Progenitor cell of endocrine pancreas (in vitro differentiated cells): Measurements from ENCODE around the gene TMEM54. TPM values are rescaled to one million over a fixed set of nuclear protein-coding genes. Genes with fewer than 3 reads are reported as not detected.

Experiments
- DNase-seq: peaks from one replicate; pipeline ENCODE4 v3.0.0; 2021; ENCODE audit warnings: low spot score; ENCODE audit not compliant: unreplicated experiment
- H3K27ac Mint-ChIP-seq: 2 replicates; pipeline ENCODE4 v1.8.0; 2021; ENCODE audit warnings: mild to moderate bottlenecking, moderate library complexity, mixed read lengths
- H3K27me3 Mint-ChIP-seq: 2 replicates; pipeline ENCODE4 v1.8.0; 2021; ENCODE audit warnings: mixed read lengths
- H3K36me3 Mint-ChIP-seq: 2 replicates; pipeline ENCODE4 v1.8.0; 2022; ENCODE audit warnings: mixed read lengths; ENCODE audit not compliant: insufficient read depth
- H3K4me1 Mint-ChIP-seq: 2 replicates; pipeline ENCODE4 v1.8.0; 2021; ENCODE audit warnings: low read depth, mixed read lengths
- H3K4me3 Mint-ChIP-seq: 2 replicates; pipeline ENCODE4 v1.8.0; 2021; ENCODE audit warnings: low read depth, mild to moderate bottlenecking, moderate library complexity, mixed read lengths
- H3K9me3 Mint-ChIP-seq: 2 replicates; pipeline ENCODE4 v1.8.0; 2021; ENCODE audit warnings: low read depth, mixed read lengths
- total RNA-seq: library from RNA; stranded (reverse); gene quantifications from 2 replicates; pipeline ENCODE4 v1.2.1, GENCODE V29; 2021
- TF ChIP-seq, protein P1 (sequence below): fragments of 200-600 bp; sonication (generic); IDR thresholded peaks from one replicate; pipeline ENCODE4 v1.5.0; 2021; ENCODE audit warnings: antibody characterized with exemption, mild to moderate bottlenecking; ENCODE audit not compliant: unreplicated experiment

TMEM54 gene
- total RNA-seq, 1 donor from 2014 or later, result 27.0 TPM

DNA sequence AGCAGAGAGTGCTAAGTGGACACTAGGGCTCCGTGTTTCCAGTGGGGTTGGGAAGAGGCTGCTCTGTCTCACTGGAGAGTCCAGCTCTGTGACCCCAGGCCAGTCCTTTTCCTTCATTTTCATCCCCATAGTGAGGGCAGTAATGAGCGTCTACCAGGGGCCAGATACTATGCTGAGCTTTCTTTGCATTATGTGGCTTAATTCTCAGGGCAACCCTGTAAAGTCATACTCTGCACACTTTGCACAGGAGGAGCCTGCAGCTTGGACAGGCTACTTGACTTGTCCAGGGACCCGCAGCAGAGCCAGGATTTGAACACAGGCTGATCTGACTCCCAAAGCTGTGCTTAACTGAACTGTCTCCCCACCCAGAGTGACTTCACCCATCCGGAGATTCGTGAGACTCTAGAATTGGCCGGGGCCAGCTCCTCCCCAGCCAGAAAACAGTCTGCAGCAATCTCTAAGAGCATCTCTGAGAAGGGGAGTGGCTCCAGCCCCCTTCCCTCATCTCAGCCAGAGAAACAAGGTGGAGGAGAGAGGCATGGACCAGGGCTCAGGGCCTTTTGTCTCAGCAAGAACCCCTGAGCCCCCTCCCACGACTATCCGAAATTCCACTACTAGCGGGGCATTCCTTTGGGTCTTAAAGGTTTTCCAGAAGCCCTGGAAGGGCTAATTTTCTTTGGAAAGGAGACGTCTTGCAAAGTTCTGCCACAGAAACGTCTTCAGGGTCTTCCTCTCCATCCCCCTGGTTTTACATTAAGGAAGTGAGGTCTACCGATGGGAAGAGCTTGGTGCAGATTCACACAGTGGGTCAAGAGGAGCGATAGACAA, 29.6 kb downstream of the TMEM54 start:
- Mint-ChIP-seq H3K4me3 (peak overlapping the region; percentile 72), H3K27ac (no peak overlapping the region), H3K27me3 (peaks cover 60% of the 10 kb centered on the region), H3K9me3 (no peaks in the 10 kb centered on the region), H3K4me1 (peaks cover 12% of the 10 kb centered on the region), H3K36me3 (peaks cover 2% of the 10 kb centered on the region)
- DNase-seq, result no peak
- TF ChIP-seq, protein P1, sequence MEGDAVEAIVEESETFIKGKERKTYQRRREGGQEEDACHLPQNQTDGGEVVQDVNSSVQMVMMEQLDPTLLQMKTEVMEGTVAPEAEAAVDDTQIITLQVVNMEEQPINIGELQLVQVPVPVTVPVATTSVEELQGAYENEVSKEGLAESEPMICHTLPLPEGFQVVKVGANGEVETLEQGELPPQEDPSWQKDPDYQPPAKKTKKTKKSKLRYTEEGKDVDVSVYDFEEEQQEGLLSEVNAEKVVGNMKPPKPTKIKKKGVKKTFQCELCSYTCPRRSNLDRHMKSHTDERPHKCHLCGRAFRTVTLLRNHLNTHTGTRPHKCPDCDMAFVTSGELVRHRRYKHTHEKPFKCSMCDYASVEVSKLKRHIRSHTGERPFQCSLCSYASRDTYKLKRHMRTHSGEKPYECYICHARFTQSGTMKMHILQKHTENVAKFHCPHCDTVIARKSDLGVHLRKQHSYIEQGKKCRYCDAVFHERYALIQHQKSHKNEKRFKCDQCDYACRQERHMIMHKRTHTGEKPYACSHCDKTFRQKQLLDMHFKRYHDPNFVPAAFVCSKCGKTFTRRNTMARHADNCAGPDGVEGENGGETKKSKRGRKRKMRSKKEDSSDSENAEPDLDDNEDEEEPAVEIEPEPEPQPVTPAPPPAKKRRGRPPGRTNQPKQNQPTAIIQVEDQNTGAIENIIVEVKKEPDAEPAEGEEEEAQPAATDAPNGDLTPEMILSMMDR, result no peak

DNA sequence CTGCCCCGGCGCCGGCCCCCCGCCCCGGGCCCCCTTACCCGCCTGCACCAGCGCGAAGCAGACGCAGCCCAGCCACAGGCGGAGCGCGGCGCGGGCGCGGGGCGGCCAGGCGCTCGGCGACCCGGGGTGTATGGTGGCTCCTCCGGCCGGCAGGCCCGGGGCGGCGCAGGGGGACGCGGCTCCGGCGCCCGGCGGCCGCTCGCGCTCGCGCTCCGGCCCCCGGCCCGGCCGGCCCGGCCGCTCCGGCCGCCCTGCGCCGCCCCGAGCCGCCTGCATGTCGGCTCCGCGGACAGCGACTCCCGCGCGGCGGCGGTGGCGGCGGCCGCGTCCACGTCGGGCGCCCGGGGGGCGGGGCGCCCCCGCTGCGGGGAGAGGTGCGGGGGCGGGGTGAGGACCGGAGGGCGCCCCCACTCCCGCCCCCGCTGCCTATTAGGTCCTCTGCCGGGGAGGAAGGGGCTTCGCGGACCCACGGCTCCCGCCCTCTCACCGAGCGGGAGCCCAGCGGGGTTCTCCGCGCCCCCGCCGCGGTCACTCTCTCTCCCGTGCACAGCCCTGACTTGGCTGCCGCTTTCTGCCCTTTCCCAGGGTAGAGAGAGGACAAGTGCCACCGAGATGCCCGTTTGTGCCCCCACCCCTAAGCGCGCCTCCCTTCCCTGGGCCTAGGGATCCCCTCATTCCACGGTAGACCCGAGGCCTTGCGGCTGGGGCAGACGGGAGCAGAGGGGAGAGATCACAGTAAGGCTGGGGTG, 30.4 kb downstream of the TMEM54 start, which contains the start of gene FNDC5:
Gene FNDC5, minus strand, starts transcription at position 298 of the 749 bp plus-strand sequence.
- Mint-ChIP-seq H3K4me3 (peak within 1 kb of the TSS; percentile 74), H3K36me3 (peaks cover 3% of the 10 kb centered on the region), H3K9me3 (no peaks in the 10 kb centered on the region), H3K27me3 (peaks cover 56% of the 10 kb centered on the region), H3K4me1 (peaks cover 12% of the 10 kb centered on the region), H3K27ac (no peak within 1 kb of the TSS)
- DNase-seq, result peak; percentile 52
- TF ChIP-seq, protein P1, result no peak

DNA sequence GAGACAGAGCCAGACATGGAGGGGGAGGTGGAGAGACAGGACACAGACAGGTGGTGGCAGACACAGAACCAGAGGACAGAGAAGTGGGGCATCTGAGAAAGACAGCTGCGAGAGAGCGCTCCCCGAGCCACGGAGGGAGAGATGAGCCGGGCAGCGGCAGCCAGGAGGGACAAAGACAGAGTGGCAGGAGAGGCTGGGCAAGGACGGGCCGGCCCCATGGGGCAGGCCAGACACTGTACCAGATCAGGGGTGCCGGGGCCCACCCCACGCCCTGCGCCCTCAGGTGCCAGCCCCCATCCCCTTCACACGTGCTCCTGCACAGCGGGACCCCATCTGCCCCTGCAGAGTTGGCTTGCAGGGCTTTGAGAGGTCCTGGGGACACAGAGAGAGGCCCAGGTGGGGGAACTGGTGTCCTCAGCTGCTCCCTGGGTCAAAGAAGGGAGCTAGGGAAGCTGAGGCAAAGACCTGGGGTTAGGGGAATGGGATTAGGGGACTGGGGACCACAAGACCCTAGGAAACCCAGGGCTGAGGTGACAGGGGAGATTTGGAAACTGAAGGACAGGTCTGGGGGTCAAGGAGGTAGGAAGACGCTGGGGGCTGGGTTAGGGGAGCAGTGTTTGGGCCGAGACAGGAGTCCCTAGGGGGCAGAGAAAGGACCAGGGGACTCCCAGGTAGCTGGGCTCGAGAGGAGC, 31.1 kb downstream of the TMEM54 start:
- TF ChIP-seq, protein P1, result no peak
- peaks cover 12% of the 10 kb centered on the region for H3K4me1 Mint-ChIP-seq
- no peak overlapping the region for H3K27ac Mint-ChIP-seq
- H3K9me3 Mint-ChIP-seq, result no peaks in the 10 kb centered on the region
- peaks cover 49% of the 10 kb centered on the region for H3K27me3 Mint-ChIP-seq
- H3K36me3 Mint-ChIP-seq, result peaks cover 3% of the 10 kb centered on the region
- no peak for DNase-seq
- peak overlapping the region; percentile 74 for H3K4me3 Mint-ChIP-seq

DNA sequence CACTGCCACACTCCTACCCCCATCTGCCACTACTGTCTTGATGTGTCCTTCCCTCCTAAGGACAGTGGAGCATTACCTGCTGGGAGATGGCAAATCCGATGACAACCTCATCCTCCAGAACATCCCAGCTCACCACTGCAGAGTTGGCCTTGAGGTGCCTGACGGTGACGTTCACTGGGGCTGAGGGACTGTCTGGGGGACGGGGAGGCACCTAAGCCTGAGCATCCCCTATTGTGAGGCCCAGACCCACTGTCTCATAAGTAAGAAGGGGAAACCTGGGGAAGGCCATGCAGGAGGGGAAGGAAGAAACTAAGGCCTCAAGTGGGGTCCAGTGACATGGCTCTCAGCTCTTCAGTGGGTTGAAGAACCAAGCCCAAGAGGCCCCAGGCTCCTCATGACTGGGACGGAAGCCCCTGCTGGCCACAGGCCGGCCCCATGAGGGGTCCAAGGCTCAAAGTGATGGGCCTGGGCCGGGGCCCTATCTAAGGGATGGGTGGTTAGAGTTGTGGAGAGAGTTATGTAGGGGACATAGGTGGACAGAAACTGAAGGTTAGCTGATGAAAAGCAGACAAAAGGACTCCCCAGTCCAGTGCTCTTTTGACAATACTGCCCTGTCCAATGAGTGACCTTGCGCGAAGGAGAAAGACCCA, 32.3 kb downstream of the TMEM54 start:
- DNase-seq, result no peak
- Mint-ChIP-seq H3K4me3 (peak overlapping the region; percentile 74), H3K9me3 (no peaks in the 10 kb centered on the region), H3K27ac (no peak overlapping the region), H3K27me3 (peaks cover 43% of the 10 kb centered on the region), H3K36me3 (peaks cover 4% of the 10 kb centered on the region), H3K4me1 (peaks cover 12% of the 10 kb centered on the region)
- TF ChIP-seq, protein P1, result no peak
